Vagina (tissue), 2 donors: Measurements from ENCODE around the gene MGLL.

Experiments used
- CTCF ChIP-seq, 3 experiments: fragments of 450-650 bp in 2 of 3; fragments of 200-600 bp in 1 of 3; sonication (generic) in 1 of 3; IDR thresholded peaks; one replicate each; pipeline ENCODE4 v1.5.1; 2017 to 2019; ENCODE audit warnings: antibody characterized with exemption in 3 of 3, mild to moderate bottlenecking in 2 of 3, moderate library complexity in 2 of 3
- POLR2A ChIP-seq, 2 donors: fragments of 450-650 bp; IDR thresholded peaks; one replicate each; pipeline ENCODE4 v1.6.1; 2017; ENCODE audit warnings: antibody characterized with exemption in 2 of 2, mild to moderate bottlenecking in 2 of 2, moderate library complexity in 2 of 2
- POLR2AphosphoS5 ChIP-seq, 2 donors: sonication (generic); formaldehyde crosslinking; IDR thresholded peaks; one replicate each; pipeline ENCODE4 v1.9.0; 2017; ENCODE audit warnings: antibody characterized with exemption in 2 of 2, mild to moderate bottlenecking in 2 of 2, low read depth in 1 of 2; ENCODE audit not compliant: insufficient read depth in 1 of 2

GRCh38 chr3:127652246-127652995, 169.9 kb downstream of the MGLL start:
- TF ChIP-seq POLR2A (IDR thresholded peaks at IDR 0.05), result no peak
- peak; percentile 65 to 82 (median 76) for TF ChIP-seq CTCF (IDR thresholded peaks at IDR 0.05)
- no peak for TF ChIP-seq POLR2AphosphoS5 (IDR thresholded peaks at IDR 0.05; ENCODE audit: insufficient read depth in 1 of 2, low read depth in 1 of 2)
